ENCODE results near the gene HNRNPH2.

HNRNPH2 gene

DNA sequence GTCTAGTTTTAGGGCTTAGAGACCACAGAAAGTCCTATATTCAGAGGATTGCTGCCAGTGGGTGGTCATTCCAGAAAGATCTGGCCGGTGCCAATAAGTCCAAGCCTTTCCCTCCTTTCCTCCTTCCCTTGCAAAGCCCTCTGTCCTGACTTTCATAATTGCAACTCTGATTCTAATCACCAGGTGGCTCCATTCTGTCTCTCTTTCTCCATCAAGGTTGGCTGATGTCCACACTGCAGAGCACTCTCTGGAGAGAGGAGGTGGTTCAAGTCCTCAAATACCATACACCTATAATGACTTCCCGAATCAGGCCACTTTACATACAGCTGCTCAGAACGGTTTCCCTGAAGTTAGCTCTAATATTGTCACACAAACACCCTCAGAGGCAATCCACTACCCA is 54.9 kb downstream of the HNRNPH2 start:
- H3K9ac ChIP-seq (ENCODE audit: low read depth, low read length), result no peak overlapping the region
- H3K27ac ChIP-seq (ENCODE audit: low read depth, low read length), result no peak overlapping the region
- 86% methylated on average over 3 of the region's 3 CpGs for WGBS
- no peaks in the 10 kb centered on the region for H3K9me3 ChIP-seq (ENCODE audit: insufficient read depth, low read depth, low read length)
- H3K4me3 ChIP-seq (ENCODE audit: low read length), result no peak overlapping the region
- no peaks in the 10 kb centered on the region for H3K27me3 ChIP-seq (ENCODE audit: insufficient read depth, low read length)
- no peaks in the 10 kb centered on the region for H3K36me3 ChIP-seq (ENCODE audit: insufficient read depth, low read length)
- no peaks in the 10 kb centered on the region for H3K4me1 ChIP-seq (ENCODE audit: insufficient read depth, low read length)
